ENCODE results near the gene ENC1. TPM values are rescaled to one million over a fixed set of nuclear protein-coding genes. Genes with fewer than 3 reads are reported as not detected.

ENC1 gene
- total and polyA plus RNA-seq, 2 experiments from 2014 or later, result 0.56 to 6.5 TPM

GRCh38 chr5:74624501-74624900 lies 16.0 kb downstream of the ENC1 start:
- no peaks in the 10 kb centered on the region for H3K36me3 ChIP-seq
- peaks cover 14% of the 10 kb centered on the region for H3K4me1 ChIP-seq (ENCODE audit: low read depth)
- H3K4me3 ChIP-seq, result no peak overlapping the region
- TF ChIP-seq, protein P1, sequence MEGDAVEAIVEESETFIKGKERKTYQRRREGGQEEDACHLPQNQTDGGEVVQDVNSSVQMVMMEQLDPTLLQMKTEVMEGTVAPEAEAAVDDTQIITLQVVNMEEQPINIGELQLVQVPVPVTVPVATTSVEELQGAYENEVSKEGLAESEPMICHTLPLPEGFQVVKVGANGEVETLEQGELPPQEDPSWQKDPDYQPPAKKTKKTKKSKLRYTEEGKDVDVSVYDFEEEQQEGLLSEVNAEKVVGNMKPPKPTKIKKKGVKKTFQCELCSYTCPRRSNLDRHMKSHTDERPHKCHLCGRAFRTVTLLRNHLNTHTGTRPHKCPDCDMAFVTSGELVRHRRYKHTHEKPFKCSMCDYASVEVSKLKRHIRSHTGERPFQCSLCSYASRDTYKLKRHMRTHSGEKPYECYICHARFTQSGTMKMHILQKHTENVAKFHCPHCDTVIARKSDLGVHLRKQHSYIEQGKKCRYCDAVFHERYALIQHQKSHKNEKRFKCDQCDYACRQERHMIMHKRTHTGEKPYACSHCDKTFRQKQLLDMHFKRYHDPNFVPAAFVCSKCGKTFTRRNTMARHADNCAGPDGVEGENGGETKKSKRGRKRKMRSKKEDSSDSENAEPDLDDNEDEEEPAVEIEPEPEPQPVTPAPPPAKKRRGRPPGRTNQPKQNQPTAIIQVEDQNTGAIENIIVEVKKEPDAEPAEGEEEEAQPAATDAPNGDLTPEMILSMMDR (IDR thresholded peaks at IDR 0.05; ENCODE audit: low read depth, low read length), result no peak
- DNase-seq (ENCODE audit: low read depth in 1 of 2, low spot score in 1 of 2), result no peak
- no peak overlapping the region for H3K27ac ChIP-seq
- no peaks in the 10 kb centered on the region for H3K9me3 ChIP-seq (ENCODE audit: low read depth)
- H3K27me3 ChIP-seq, result no peaks in the 10 kb centered on the region

DNA sequence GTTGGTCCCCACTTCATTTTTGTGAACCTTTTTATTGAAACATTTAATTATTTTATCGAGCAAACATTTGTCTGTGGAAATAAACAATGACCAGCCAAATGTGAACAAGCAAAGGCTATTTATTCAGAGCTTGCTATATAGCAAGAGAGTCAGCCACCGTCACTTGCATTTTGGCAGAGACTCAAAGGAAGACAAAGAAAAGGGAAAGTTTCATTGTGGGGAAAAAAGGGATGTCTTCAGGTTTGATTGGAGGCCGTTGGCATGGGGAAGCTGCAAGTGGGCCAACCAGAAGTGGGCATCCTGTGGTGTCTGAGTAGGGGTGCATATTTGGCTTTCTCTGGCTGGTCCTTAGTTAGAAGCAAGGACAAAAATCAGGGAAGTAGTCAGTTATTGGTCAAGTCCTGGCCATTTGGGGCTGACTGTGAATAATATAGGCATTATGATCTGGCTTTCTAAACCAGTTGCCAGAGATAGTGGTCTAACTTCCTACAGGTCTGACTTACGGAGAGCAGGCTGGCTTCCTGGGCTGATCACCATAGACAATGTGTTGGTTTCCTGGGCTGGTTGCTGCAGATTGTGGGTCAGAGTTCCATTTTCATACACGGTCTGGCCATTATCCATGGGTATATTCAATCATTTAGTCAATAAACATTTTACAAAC lies 16.6 kb downstream of the ENC1 start:
- H3K27ac ChIP-seq, result no peak overlapping the region
- no peak overlapping the region for H3K4me3 ChIP-seq
- peaks cover 8% of the 10 kb centered on the region for H3K4me1 ChIP-seq (ENCODE audit: low read depth)

DNA sequence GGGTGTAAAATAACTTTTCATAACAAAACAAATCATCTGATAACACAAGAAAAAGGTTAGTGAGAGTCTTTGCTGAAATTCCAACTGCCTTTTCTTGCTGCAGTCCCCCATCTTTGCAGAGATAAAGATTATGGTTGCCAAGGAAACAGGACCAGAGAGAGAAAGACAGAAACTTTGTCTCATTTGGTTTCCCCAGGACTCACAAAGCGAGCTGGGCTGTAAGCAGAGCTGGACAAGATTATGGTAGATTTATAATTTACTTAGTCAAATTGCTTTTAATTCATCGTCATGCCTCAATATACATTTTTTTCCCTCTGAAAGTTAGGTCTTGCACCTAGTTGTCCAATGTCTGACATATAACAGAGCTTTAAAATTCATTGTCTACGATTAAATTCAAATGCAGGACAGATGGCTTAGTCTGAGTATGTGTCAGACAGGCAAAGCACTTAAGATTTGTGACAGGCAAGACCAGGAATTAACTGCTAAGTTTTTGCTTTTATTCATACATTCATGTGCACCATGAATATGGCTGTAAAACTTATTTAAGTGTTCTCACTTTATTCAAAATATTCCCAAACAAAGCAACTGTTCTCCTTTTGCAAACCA lies 17.4 kb downstream of the ENC1 start:
- H3K4me3 ChIP-seq, result no peak overlapping the region
- H3K36me3 ChIP-seq, result no peaks in the 10 kb centered on the region
- H3K9me3 ChIP-seq (ENCODE audit: low read depth), result no peaks in the 10 kb centered on the region
- TF ChIP-seq, protein P1 (IDR thresholded peaks at IDR 0.05; ENCODE audit: low read depth, low read length), result no peak
- H3K27ac ChIP-seq, result no peak overlapping the region
- H3K4me1 ChIP-seq (ENCODE audit: low read depth), result peaks cover 8% of the 10 kb centered on the region
- no peak for DNase-seq (ENCODE audit: low read depth in 1 of 2, low spot score in 1 of 2)
- H3K27me3 ChIP-seq, result no peaks in the 10 kb centered on the region

More for the DNA sequence above, 16.6 kb downstream of the ENC1 start:
- Histone ChIP-seq H3K27me3 (no peaks in the 10 kb centered on the region), H3K9me3 (ENCODE audit: low read depth) (no peaks in the 10 kb centered on the region), H3K36me3 (no peaks in the 10 kb centered on the region)
- DNase-seq (ENCODE audit: low read depth in 1 of 2, low spot score in 1 of 2), result no peak
- TF ChIP-seq, protein P1 (IDR thresholded peaks at IDR 0.05; ENCODE audit: low read depth, low read length), result no peak

DNA sequence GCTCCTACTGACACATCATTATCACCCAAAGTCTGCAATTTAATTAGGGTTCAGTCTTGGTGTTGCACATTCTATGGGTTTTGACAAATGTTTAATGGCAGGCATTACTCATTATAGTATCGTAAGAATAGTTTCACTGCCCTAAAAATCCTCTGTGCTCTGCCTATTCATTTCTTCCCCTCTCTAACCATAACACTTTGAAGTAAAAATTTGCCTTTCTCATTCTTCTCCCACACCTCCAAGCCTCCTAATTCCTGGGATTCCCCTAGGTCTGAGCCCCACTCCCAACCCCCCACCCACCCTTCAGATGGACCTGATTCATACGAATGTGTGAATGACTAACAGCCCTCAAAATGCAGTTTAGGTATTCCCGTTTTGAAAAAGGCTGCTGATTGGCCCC lies 18.4 kb downstream of the ENC1 start:
- Histone ChIP-seq H3K4me1 (ENCODE audit: low read depth) (peaks cover 8% of the 10 kb centered on the region), H3K27ac (no peak overlapping the region), H3K27me3 (no peaks in the 10 kb centered on the region), H3K9me3 (ENCODE audit: low read depth) (no peaks in the 10 kb centered on the region), H3K4me3 (no peak overlapping the region), H3K36me3 (no peaks in the 10 kb centered on the region)
- TF ChIP-seq, protein P1 (IDR thresholded peaks at IDR 0.05; ENCODE audit: low read depth, low read length), result no peak
- no peak for DNase-seq (ENCODE audit: low read depth in 1 of 2, low spot score in 1 of 2)

- Histone ChIP-seq H3K27me3 (no peaks in the 10 kb centered on the region), H3K9me3 (ENCODE audit: low read depth) (no peaks in the 10 kb centered on the region), H3K36me3 (no peaks in the 10 kb centered on the region), H3K4me1 (ENCODE audit: low read depth) (peaks cover 8% of the 10 kb centered on the region), H3K4me3 (no peak overlapping the region), H3K27ac (no peak overlapping the region)
- DNase-seq (ENCODE audit: low read depth in 1 of 2, low spot score in 1 of 2), result no peak
- TF ChIP-seq, protein P1 (IDR thresholded peaks at IDR 0.05; ENCODE audit: low read depth, low read length), result no peak
Observed at GRCh38 chr5:74621492-74621891, 19.0 kb downstream of the ENC1 start.

All from cardiac muscle cell (in vitro differentiated cells and primary cell).